Hepatocyte (in vitro differentiated cells): Measurements from ENCODE around the gene FAM200A. TPM values are rescaled to one million over a fixed set of nuclear protein-coding genes. Genes with fewer than 3 reads are reported as not detected.
A peak's percentile ranks its signal among the peaks of the same experiment; 100 is the strongest.

Experiments
- DNase-seq: peaks from one replicate; pipeline ENCODE4 v3.0.0-alpha.2; 2016; ENCODE audit warnings: low spot score
- H2AFZ ChIP-seq: fragments of 200-600 bp; sonication (generic); 2 replicates; pipeline ENCODE4 v1.6.0; 2016; ENCODE audit warnings: antibody characterized with exemption, mild to moderate bottlenecking
- H3K27ac ChIP-seq: fragments of 200-600 bp; sonication (generic); 2 replicates; pipeline ENCODE4 v1.5.1; 2016; ENCODE audit warnings: mild to moderate bottlenecking
- H3K27me3 ChIP-seq: fragments of 200-600 bp; sonication (generic); 2 replicates; pipeline ENCODE4 v1.6.1; 2016
- H3K36me3 ChIP-seq: fragments of 200-600 bp; sonication (generic); replicated peaks from 2 replicates; pipeline ENCODE4 v1.5.1; 2016; ENCODE audit warnings: low read depth; ENCODE audit not compliant: insufficient read depth
- H3K4me1 ChIP-seq: fragments of 200-600 bp; sonication (generic); 2 replicates; pipeline ENCODE4 v1.5.1; 2016; ENCODE audit warnings: mild to moderate bottlenecking, moderate library complexity; ENCODE audit not compliant: insufficient read depth
- H3K4me2 ChIP-seq: fragments of 200-600 bp; sonication (generic); 2 replicates; pipeline ENCODE4 v1.6.0; 2016
- H3K4me3 ChIP-seq: fragments of 200-600 bp; sonication (generic); 2 replicates; pipeline ENCODE4 v1.5.1; 2016; ENCODE audit warnings: mild to moderate bottlenecking
- H3K79me2 ChIP-seq: fragments of 200-600 bp; sonication (generic); 2 replicates; pipeline ENCODE4 v1.6.0; 2017; ENCODE audit warnings: mild to moderate bottlenecking
- H3K9me2 ChIP-seq: fragments of 200-600 bp; sonication (generic); replicated peaks from 2 replicates; pipeline ENCODE4 v1.6.0; 2017; ENCODE audit warnings: mild to moderate bottlenecking; ENCODE audit not compliant: insufficient read depth
- H3K9me3 ChIP-seq: fragments of 200-600 bp; sonication (generic); 2 replicates; pipeline ENCODE4 v1.5.1; 2016; ENCODE audit warnings: low read depth, mild to moderate bottlenecking
- H4K20me1 ChIP-seq: fragments of 200-600 bp; sonication (generic); 2 replicates; pipeline ENCODE4 v1.6.0; 2016; ENCODE audit warnings: mild to moderate bottlenecking; ENCODE audit not compliant: insufficient read depth, poor library complexity, severe bottlenecking
- EZH2 ChIP-seq: fragments of 200-600 bp; sonication (generic); IDR thresholded peaks from 2 replicates; pipeline ENCODE4 v1.6.1; 2016; ENCODE audit warnings: antibody characterized with exemption, mild to moderate bottlenecking, borderline replicate concordance
- EZH2phosphoT487 ChIP-seq: fragments of 200-600 bp; sonication (generic); IDR thresholded peaks from one replicate; pipeline ENCODE4 v1.6.1; 2018; ENCODE audit warnings: antibody characterized with exemption, mild to moderate bottlenecking, low read depth, moderate library complexity; ENCODE audit not compliant: unreplicated experiment, severe bottlenecking
- WGBS: methylation state at CpG from one replicate; pipeline ENCODE4 v1.1.6; 2016; ENCODE audit warnings: low lambda C conversion rate; ENCODE audit errors: missing lambda C conversion rate; 5-methylcytosine and 5-hydroxymethylcytosine counted together
- polyA plus RNA-seq: library from polyadenylated mRNA; unstranded; fragments of >200 nt; fragmentation: Nextera tagmentation; extraction: Ambion mirVana; gene quantifications from 2 replicates; pipeline ENCODE4 v1.2.1, GENCODE V29; 2016
- total RNA-seq: library from RNA; depleted of rRNA; stranded (reverse); fragments of >200 nt; gene quantifications from 2 replicates; pipeline ENCODE4 v1.2.3, GENCODE V29; 2014
- TF ChIP-seq, protein P1 (sequence below): fragments of 200-600 bp; sonication (generic); IDR thresholded peaks from 2 replicates; pipeline ENCODE4 v1.5.1; 2016; ENCODE audit warnings: antibody characterized with exemption, mild to moderate bottlenecking; ENCODE audit not compliant: poor library complexity

Gene FAM200A
- total and polyA plus RNA-seq, 2 experiments from 2014 or later: 4.4 to 6.3 TPM

- Histone ChIP-seq H3K27me3 (no peaks in the 10 kb centered on the region), H3K9me3 (no peaks in the 10 kb centered on the region), H2AFZ (no peak overlapping the region), H3K36me3 (no peaks in the 10 kb centered on the region), H3K79me2 (peaks cover 60% of the 10 kb centered on the region), H3K9me2 (no peaks in the 10 kb centered on the region), H3K4me2 (peak overlapping the region; percentile 83), H4K20me1 (no peaks in the 10 kb centered on the region), H3K4me1 (peaks cover 22% of the 10 kb centered on the region), H3K4me3 (peak overlapping the region; percentile 64), H3K27ac (peak overlapping the region; percentile 99)
- no peak for DNase-seq
- 92% methylated on average over 4 of the region's 4 CpGs for WGBS
- TF ChIP-seq EZH2phosphoT487: no peak
- no peak for TF ChIP-seq EZH2
- TF ChIP-seq, protein P1, sequence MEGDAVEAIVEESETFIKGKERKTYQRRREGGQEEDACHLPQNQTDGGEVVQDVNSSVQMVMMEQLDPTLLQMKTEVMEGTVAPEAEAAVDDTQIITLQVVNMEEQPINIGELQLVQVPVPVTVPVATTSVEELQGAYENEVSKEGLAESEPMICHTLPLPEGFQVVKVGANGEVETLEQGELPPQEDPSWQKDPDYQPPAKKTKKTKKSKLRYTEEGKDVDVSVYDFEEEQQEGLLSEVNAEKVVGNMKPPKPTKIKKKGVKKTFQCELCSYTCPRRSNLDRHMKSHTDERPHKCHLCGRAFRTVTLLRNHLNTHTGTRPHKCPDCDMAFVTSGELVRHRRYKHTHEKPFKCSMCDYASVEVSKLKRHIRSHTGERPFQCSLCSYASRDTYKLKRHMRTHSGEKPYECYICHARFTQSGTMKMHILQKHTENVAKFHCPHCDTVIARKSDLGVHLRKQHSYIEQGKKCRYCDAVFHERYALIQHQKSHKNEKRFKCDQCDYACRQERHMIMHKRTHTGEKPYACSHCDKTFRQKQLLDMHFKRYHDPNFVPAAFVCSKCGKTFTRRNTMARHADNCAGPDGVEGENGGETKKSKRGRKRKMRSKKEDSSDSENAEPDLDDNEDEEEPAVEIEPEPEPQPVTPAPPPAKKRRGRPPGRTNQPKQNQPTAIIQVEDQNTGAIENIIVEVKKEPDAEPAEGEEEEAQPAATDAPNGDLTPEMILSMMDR: no peak
These were observed 5.3 kb upstream of the FAM200A start for GRCh38 chr7:99557196-99557607.

GRCh38 chr7:99554939-99555338 lies 3.0 kb upstream of the FAM200A start:
- TF ChIP-seq EZH2: no peak
- no peak for TF ChIP-seq EZH2phosphoT487
- TF ChIP-seq, protein P1: no peak
- no peak overlapping the region for H3K4me2 ChIP-seq
- H3K79me2 ChIP-seq: peaks cover 57% of the 10 kb centered on the region

DNA sequence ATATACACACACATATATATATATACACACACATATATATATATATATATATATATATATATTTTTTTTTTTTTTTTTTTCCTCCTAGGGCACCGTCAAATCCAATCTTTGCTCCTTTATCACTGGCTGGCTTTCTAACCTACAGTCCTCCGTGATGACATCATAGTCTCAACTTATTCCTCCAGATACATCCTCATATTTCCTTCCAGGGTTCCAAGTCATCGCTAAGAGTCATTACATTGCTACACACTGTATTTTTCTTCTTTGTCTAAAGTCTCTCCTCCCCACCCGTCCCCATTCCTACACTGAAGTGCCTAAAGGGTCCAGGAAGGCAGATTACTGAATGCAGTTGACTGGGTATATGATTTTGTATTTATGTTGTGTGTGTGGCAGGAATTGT lies 1.1 kb upstream of the FAM200A start:
- Histone ChIP-seq H3K4me3 (no peak overlapping the region), H3K9me3 (no peaks in the 10 kb centered on the region), H3K27ac (no peak overlapping the region)

More at GRCh38 chr7:99554939-99555338, 3.0 kb upstream of the FAM200A start:
- H3K9me3 ChIP-seq: no peaks in the 10 kb centered on the region
- H3K4me3 ChIP-seq: no peak overlapping the region
- H3K27me3 ChIP-seq: no peaks in the 10 kb centered on the region
- WGBS: 86% methylated on average over 2 of the region's 2 CpGs
- H3K36me3 ChIP-seq: no peaks in the 10 kb centered on the region
- peaks cover 20% of the 10 kb centered on the region for H3K4me1 ChIP-seq
- no peak overlapping the region for H2AFZ ChIP-seq
- no peak for DNase-seq
- no peak overlapping the region for H3K27ac ChIP-seq
- no peaks in the 10 kb centered on the region for H4K20me1 ChIP-seq
- no peaks in the 10 kb centered on the region for H3K9me2 ChIP-seq

More for the DNA sequence above, 1.1 kb upstream of the FAM200A start:
- 94% methylated on average over 4 of the region's 4 CpGs for WGBS
- Histone ChIP-seq H2AFZ (no peak overlapping the region), H4K20me1 (no peaks in the 10 kb centered on the region), H3K36me3 (peaks cover 2% of the 10 kb centered on the region), H3K4me2 (no peak overlapping the region), H3K27me3 (no peaks in the 10 kb centered on the region), H3K79me2 (peaks cover 51% of the 10 kb centered on the region), H3K4me1 (peaks cover 14% of the 10 kb centered on the region), H3K9me2 (no peaks in the 10 kb centered on the region)
- no peak for DNase-seq
- TF ChIP-seq EZH2phosphoT487: no peak
- TF ChIP-seq EZH2: no peak
- TF ChIP-seq, protein P1: no peak
